ENCODE results near the gene MRPL33. TPM values are rescaled to one million over a fixed set of nuclear protein-coding genes. Genes with fewer than 3 reads are reported as not detected.

The MRPL33 gene
- total and polyA plus RNA-seq, 2 of the 13 experiments (the other 11 are each of a cell fraction or from before 2014, with no cell fraction given): 69.7 to 218 TPM

DNA sequence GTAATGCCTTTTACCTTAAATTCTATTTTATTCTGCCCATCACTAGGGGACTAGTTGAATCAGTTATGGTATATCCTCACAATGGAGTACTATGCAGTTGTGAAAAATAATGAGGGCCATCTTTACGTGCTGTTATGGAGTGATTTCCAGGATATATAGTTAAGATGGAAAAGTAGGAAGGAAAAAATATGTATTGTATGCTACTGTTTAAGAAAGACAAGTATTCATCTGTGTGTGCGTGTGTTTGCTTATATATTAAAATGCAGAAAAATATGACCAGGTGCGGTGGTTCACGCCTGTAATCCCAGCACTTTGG is 32.5 kb upstream of the MRPL33 start:
- H3K9me3 ChIP-seq (ENCODE audit: low read length): no peaks in the 10 kb centered on the region
- peak overlapping the region in 2 of 3 experiments; percentile 50 to 73; a peak in 2 of 6 replicates for H3K4me3 ChIP-seq (replicated peaks in 1 of 3; ENCODE audit: insufficient read depth in 1 of 3, low read depth in 2 of 3, low read length in 3 of 3)
- H3K4me2 ChIP-seq (ENCODE audit: low read depth, low read length): peak overlapping the region; percentile 94
- H3K27ac ChIP-seq (ENCODE audit: extremely low read length, insufficient read depth, low read length): peak overlapping the region; percentile 87
- 87% methylated on average over 4 of the region's 4 CpGs for WGBS (ENCODE audit: low lambda C conversion rate)
- POLR2A ChIA-PET: interaction anchor here (0.9 to 4.7 kb wide), 10 partner anchors 8 to 657 kb away, joined by 3 to 150 read pairs (median 5); partner anchors contain the start of genes MRPL33, SLC4A1AP and SUPT7L
- ATAC-seq: no peak
- peaks cover 43% of the 10 kb centered on the region for H3K4me1 ChIP-seq (ENCODE audit: insufficient read depth, low read length)
- no peak for DNase-seq (ENCODE audit: low spot score)
- H2AFZ ChIP-seq (ENCODE audit: low read length): no peak overlapping the region
- no peaks in the 10 kb centered on the region for H4K20me1 ChIP-seq (ENCODE audit: insufficient read depth, low read length)
- CTCF ChIA-PET (ENCODE audit: low intra/inter-chr PET ratio, low total read pairs): no interaction called here
- BruUV-seq (replicated peaks): no TSS peak
- no peaks in the 10 kb centered on the region for H3K27me3 ChIP-seq (ENCODE audit: control insufficient read depth in 1 of 2, insufficient read depth in 2 of 2, low read length in 2 of 2)
- intact Hi-C loops (cut with micrococcal nuclease; ENCODE audit: unreplicated experiment) (loop anchor here (2.0 kb wide), 1 partner anchor 16 kb away; no protein-coding TSS in a partner anchor), in situ Hi-C loops (cut with HindIII; ENCODE audit: extremely low pct_ligation_motif_present, low pct_unique_long_range_greater_than_20kb) (no loop called here)
- no peak for FAIRE-seq
- no peak overlapping the region for H3K9ac ChIP-seq (ENCODE audit: insufficient read depth, low read depth, low read length)
- H3K79me2 ChIP-seq (ENCODE audit: insufficient read depth, low read length): no peaks in the 10 kb centered on the region
- TF ChIP-seq ZNF746 (CRISPR knock-in tag; IDR thresholded peaks at IDR 0.05): no peak
- 0 out of 2 replicates have a peak, but pooled peaks have one; percentile 5 for TF ChIP-seq ZSCAN22 (CRISPR knock-in tag; IDR thresholded peaks at IDR 0.05)
- TF ChIP-seq ZBTB20 (CRISPR knock-in tag; IDR thresholded peaks at IDR 0.05; ENCODE audit: borderline replicate concordance, low read depth): no peak
- TF ChIP-seq SIX4 (CRISPR knock-in tag; IDR thresholded peaks at IDR 0.05): no peak
- no peak for TF ChIP-seq RBM39 (IDR thresholded peaks at IDR 0.05; ENCODE audit: low read depth, low read length, poor library complexity, severe bottlenecking)
- TF ChIP-seq, protein P1, sequence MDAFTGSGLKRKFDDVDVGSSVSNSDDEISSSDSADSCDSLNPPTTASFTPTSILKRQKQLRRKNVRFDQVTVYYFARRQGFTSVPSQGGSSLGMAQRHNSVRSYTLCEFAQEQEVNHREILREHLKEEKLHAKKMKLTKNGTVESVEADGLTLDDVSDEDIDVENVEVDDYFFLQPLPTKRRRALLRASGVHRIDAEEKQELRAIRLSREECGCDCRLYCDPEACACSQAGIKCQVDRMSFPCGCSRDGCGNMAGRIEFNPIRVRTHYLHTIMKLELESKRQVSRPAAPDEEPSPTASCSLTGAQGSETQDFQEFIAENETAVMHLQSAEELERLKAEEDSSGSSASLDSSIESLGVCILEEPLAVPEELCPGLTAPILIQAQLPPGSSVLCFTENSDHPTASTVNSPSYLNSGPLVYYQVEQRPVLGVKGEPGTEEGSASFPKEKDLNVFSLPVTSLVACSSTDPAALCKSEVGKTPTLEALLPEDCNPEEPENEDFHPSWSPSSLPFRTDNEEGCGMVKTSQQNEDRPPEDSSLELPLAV (CRISPR knock-in tag; conservative IDR thresholded peaks at IDR 0.05; ENCODE audit: low read depth): no peak
- no peaks in the 10 kb centered on the region for H3K36me3 ChIP-seq (replicated peaks in 1 of 2; ENCODE audit: control insufficient read depth in 1 of 2, insufficient read depth in 2 of 2, low read length in 2 of 2)

DNA sequence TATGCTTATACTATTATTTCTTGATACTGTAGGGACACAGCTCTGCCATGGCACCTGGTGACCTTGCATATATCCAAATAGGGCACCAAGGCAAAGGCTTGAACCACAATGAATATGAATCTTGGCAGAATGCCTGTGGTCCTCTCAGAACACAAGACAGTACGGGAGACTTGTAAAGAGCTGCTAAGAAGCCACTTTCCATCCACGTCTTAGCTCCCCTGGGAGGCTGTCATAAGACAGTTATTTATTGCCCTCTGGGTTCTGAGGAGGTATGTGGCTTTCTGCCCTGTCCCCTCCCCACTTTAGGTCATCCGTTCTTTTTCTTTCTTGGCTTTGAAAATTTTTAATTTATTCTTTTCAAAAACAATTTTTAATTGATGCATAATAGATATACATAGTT is 29.8 kb upstream of the MRPL33 start:
- CTCF ChIA-PET (ENCODE audit: low intra/inter-chr PET ratio, low total read pairs): no interaction called here
- Histone ChIP-seq H3K79me2 (ENCODE audit: insufficient read depth, low read length) (no peaks in the 10 kb centered on the region), H2AFZ (ENCODE audit: low read length) (no peak overlapping the region), H4K20me1 (ENCODE audit: insufficient read depth, low read length) (no peaks in the 10 kb centered on the region), H3K4me2 (ENCODE audit: low read depth, low read length) (no peak overlapping the region), H3K9ac (ENCODE audit: insufficient read depth, low read depth, low read length) (no peak overlapping the region), H3K27me3 (ENCODE audit: control insufficient read depth in 1 of 2, insufficient read depth in 2 of 2, low read length in 2 of 2) (no peaks in the 10 kb centered on the region), H3K9me3 (ENCODE audit: low read length) (no peaks in the 10 kb centered on the region), H3K27ac (ENCODE audit: extremely low read length, insufficient read depth, low read length) (no peak overlapping the region), H3K36me3 (replicated peaks in 1 of 2; ENCODE audit: control insufficient read depth in 1 of 2, insufficient read depth in 2 of 2, low read length in 2 of 2) (no peaks in the 10 kb centered on the region), H3K4me1 (ENCODE audit: insufficient read depth, low read length) (peaks cover 56% of the 10 kb centered on the region), H3K4me3 (replicated peaks in 1 of 3; ENCODE audit: insufficient read depth in 1 of 3, low read depth in 2 of 3, low read length in 3 of 3) (no peak overlapping the region)
- POLR2A ChIA-PET: interaction anchor here (1.5 to 1.6 kb wide), 2 partner anchors 11 to 13 kb away, joined by 4 to 13 read pairs; no protein-coding TSS in a partner anchor
- in situ Hi-C loops (cut with HindIII; ENCODE audit: extremely low pct_ligation_motif_present, low pct_unique_long_range_greater_than_20kb) (no loop called here), intact Hi-C loops (cut with micrococcal nuclease; ENCODE audit: unreplicated experiment) (no loop called here)
- WGBS (ENCODE audit: low lambda C conversion rate): 78% methylated on average over 3 of the region's 3 CpGs
- DNase-seq (ENCODE audit: low spot score): no peak
- no peak for ATAC-seq
- no peak for FAIRE-seq
- no TSS peak for BruUV-seq (replicated peaks)
- no peak for TF ChIP-seq SMC3 (IDR thresholded peaks at IDR 0.05; ENCODE audit: low read length)
- no peak for TF ChIP-seq POLR2AphosphoS5 (IDR thresholded peaks at IDR 0.05; ENCODE audit: low read depth, low read length)
- TF ChIP-seq EED (CRISPR knock-in tag; IDR thresholded peaks at IDR 0.05): no peak
- no peak for TF ChIP-seq ZKSCAN5 (CRISPR knock-in tag; IDR thresholded peaks at IDR 0.05)
- no peak for TF ChIP-seq ZNF30 (CRISPR knock-in tag; IDR thresholded peaks at IDR 0.05)
- TF ChIP-seq MIER2 (CRISPR knock-in tag; IDR thresholded peaks at IDR 0.05): no peak
- TF ChIP-seq, protein P2, sequence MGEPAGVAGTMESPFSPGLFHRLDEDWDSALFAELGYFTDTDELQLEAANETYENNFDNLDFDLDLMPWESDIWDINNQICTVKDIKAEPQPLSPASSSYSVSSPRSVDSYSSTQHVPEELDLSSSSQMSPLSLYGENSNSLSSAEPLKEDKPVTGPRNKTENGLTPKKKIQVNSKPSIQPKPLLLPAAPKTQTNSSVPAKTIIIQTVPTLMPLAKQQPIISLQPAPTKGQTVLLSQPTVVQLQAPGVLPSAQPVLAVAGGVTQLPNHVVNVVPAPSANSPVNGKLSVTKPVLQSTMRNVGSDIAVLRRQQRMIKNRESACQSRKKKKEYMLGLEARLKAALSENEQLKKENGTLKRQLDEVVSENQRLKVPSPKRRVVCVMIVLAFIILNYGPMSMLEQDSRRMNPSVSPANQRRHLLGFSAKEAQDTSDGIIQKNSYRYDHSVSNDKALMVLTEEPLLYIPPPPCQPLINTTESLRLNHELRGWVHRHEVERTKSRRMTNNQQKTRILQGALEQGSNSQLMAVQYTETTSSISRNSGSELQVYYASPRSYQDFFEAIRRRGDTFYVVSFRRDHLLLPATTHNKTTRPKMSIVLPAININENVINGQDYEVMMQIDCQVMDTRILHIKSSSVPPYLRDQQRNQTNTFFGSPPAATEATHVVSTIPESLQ (CRISPR knock-in tag; conservative IDR thresholded peaks at IDR 0.05): no peak
- TF ChIP-seq MATR3 (CRISPR knock-in tag; IDR thresholded peaks at IDR 0.05): no peak
